H7 (cell line): ENCODE measurements around the gene SLC35B3. TPM values are rescaled to one million over a fixed set of nuclear protein-coding genes. Genes with fewer than 3 reads are reported as not detected.

ENCODE experiments used
- DNase-seq: peaks from one replicate; pipeline ENCODE4 v3.0.0; 2012
- H3K27me3 ChIP-seq: 2 replicates; pipeline ENCODE4 v1.6.0; 2011; ENCODE audit warnings: mild to moderate bottlenecking, low read length; ENCODE audit not compliant: control insufficient read depth, insufficient read depth
- H3K36me3 ChIP-seq: replicated peaks from 2 replicates; pipeline ENCODE4 v1.5.1; 2011; ENCODE audit warnings: low read length; ENCODE audit not compliant: control insufficient read depth, insufficient read depth
- H3K4me3 ChIP-seq: 2 replicates; pipeline ENCODE4 v1.5.1; 2011; ENCODE audit warnings: low read depth, mild to moderate bottlenecking, control low read depth, low read length, moderate library complexity; ENCODE audit not compliant: insufficient read depth
- total RNA-seq: library from RNA; depleted of rRNA; stranded (reverse); fragments of >200 nt; shearing (Covaris generic); gene quantifications from 2 replicates; pipeline ENCODE4 v1.2.3, GENCODE V29; 2014

Gene SLC35B3
- total RNA-seq, 1 experiment from 2014 or later, result 7.4 TPM

GRCh38 chr6:8387942-8388437, 47.4 kb downstream of the SLC35B3 start:
- H3K27me3 ChIP-seq, result no peaks in the 10 kb centered on the region
- H3K4me3 ChIP-seq, result no peak overlapping the region
- DNase-seq, result no peak

GRCh38 chr6:8383584-8383983, 51.8 kb downstream of the SLC35B3 start:
- Histone ChIP-seq H3K4me3 (no peak overlapping the region), H3K27me3 (no peaks in the 10 kb centered on the region), H3K36me3 (no peaks in the 10 kb centered on the region)
- DNase-seq, result peak; percentile 28

More at GRCh38 chr6:8387942-8388437, 47.4 kb downstream of the SLC35B3 start:
- H3K36me3 ChIP-seq, result no peaks in the 10 kb centered on the region

- no peaks in the 10 kb centered on the region for H3K27me3 ChIP-seq
- no peak for DNase-seq
- no peaks in the 10 kb centered on the region for H3K36me3 ChIP-seq
- H3K4me3 ChIP-seq, result no peak overlapping the region
These were observed 52.9 kb downstream of the SLC35B3 start for GRCh38 chr6:8382434-8382833.

GRCh38 chr6:8375916-8376315, 59.4 kb downstream of the SLC35B3 start:
- Histone ChIP-seq H3K27me3 (no peaks in the 10 kb centered on the region), H3K36me3 (no peaks in the 10 kb centered on the region), H3K4me3 (no peak overlapping the region)
- no peak for DNase-seq
